Transverse colon (tissue), 4 donors: ENCODE results near the gene HSPBP1. TPM values are rescaled to one million over a fixed set of nuclear protein-coding genes. Genes with fewer than 3 reads are reported as not detected.

ENCODE experiments used
- DNase-seq: peaks from one replicate; pipeline ENCODE4 v3.0.0-alpha.2; 2019
- H3K27ac ChIP-seq, 4 donors: fragments of 200-600 bp; sonication (generic); 2 replicates each; pipeline ENCODE4 v1.5.1; 2016 to 2018; ENCODE audit warnings: inconsistent platforms in 4 of 4
- H3K27me3 ChIP-seq: fragments of 200-600 bp; sonication (generic); 2 replicates; pipeline ENCODE4 v1.5.1; 2017; ENCODE audit warnings: inconsistent platforms
- H3K36me3 ChIP-seq, 4 donors: fragments of 200-600 bp; sonication (generic); 2 replicates each; pipeline ENCODE4 v1.5.1; 2017 to 2019; ENCODE audit warnings: inconsistent platforms in 4 of 4
- H3K4me1 ChIP-seq, 4 donors: fragments of 200-600 bp; sonication (generic); 2 replicates each; pipeline ENCODE4 v1.5.1; 2017 to 2020; ENCODE audit warnings: inconsistent platforms in 4 of 4
- H3K4me3 ChIP-seq, 4 donors: fragments of 200-600 bp; sonication (generic); 1 replicate in 1 of 4; 2 replicates in 3 of 4; pipeline versions ENCODE4 v1.5.1 to v1.6.1; 2017 to 2019; ENCODE audit warnings: inconsistent platforms in 4 of 4
- H3K9me3 ChIP-seq, 2 donors: fragments of 200-600 bp; sonication (generic); 2 replicates each; pipeline ENCODE4 v1.5.1; 2017 to 2019; ENCODE audit warnings: inconsistent platforms in 2 of 2
- CTCF ChIP-seq, 5 experiments: fragments of 200-600 bp in 3 of 5; fragments of 450-650 bp in 2 of 5; sonication (generic) in 3 of 5; IDR thresholded peaks; 1 replicate in 2 of 5; 2 replicates in 3 of 5; pipeline ENCODE4 v1.5.1; 2016 to 2017; ENCODE audit warnings: antibody characterized with exemption in 5 of 5, inconsistent platforms in 3 of 5, mild to moderate bottlenecking in 2 of 5, moderate library complexity in 1 of 5
- EP300 ChIP-seq: sonication (generic); formaldehyde crosslinking; IDR thresholded peaks from one replicate; pipeline ENCODE4 v1.6.1; 2017; ENCODE audit warnings: antibody characterized with exemption, low read depth
- POLR2A ChIP-seq: fragments of 450-650 bp; IDR thresholded peaks from one replicate; pipeline ENCODE4 v1.6.1; 2016; ENCODE audit warnings: antibody characterized with exemption, mild to moderate bottlenecking, moderate library complexity
- POLR2AphosphoS5 ChIP-seq, 3 donors: sonication (generic); formaldehyde crosslinking; IDR thresholded peaks; one replicate each; pipeline ENCODE4 v1.6.1; 2016; ENCODE audit warnings: antibody characterized with exemption in 3 of 3
- WGBS, 2 donors: methylation state at CpG; one replicate each; pipeline ENCODE4 v1.1.5; 2018; ENCODE audit warnings: low coverage in 1 of 2; 5-methylcytosine and 5-hydroxymethylcytosine counted together
- in situ Hi-C, 4 donors: fragments of 200-750 bp; cut with MboI; loops; one replicate each; pipeline versions ENCODE4 v1.15.0 to v1.15.1; 2017; ENCODE audit warnings: low sequenced_read_pairs in 3 of 4, low pct_ligation_motif_present in 1 of 4, low pct_unique_long_range_greater_than_20kb in 1 of 4
- intact Hi-C: fragments of 100-400 bp; cut with DNase I; formaldehyde crosslinking; loops from one replicate; pipeline ENCODE4 v1.15.1; 2023; ENCODE audit warnings: low total_unique reads
- total RNA-seq, 4 donors: library from RNA; depleted of rRNA; stranded (reverse); fragments of >200 nt; gene quantifications; one replicate each; pipeline ENCODE4 v1.1.0, GENCODE V29; 2016

The HSPBP1 gene
- total RNA-seq, 4 donors from 2014 or later: 4.5 to 98.7 (median 27.0) TPM

- no peak for TF ChIP-seq POLR2A
- 84% methylated on average over 9 of the region's 10 CpGs; no CpG with 5 or more reads in 1 of the 2 donors for WGBS, 2 donors
- Histone ChIP-seq H3K27me3 (no peaks in the 10 kb centered on the region), H3K4me3 (no peak overlapping the region), H3K9me3 (no peaks in the 10 kb centered on the region), H3K36me3 (peaks cover 0 to 32% (median 14%) of the 10 kb centered on the region in 4 donors), H3K4me1 (peaks cover 13 to 62% (median 20%) of the 10 kb centered on the region in 4 donors), H3K27ac (peak overlapping the region; percentile 34 to 71 (median 58))
- in situ Hi-C loops: no loop called here
- no peak for DNase-seq
- intact Hi-C loops: no loop called here
Observed at GRCh38 chr19:55248166-55248675, 31.7 kb downstream of the HSPBP1 start.

GRCh38 chr19:55247621-55248099 is 32.2 kb downstream of the HSPBP1 start:
- Histone ChIP-seq H3K27me3 (no peaks in the 10 kb centered on the region), H3K9me3 (no peaks in the 10 kb centered on the region), H3K4me3 (no peak overlapping the region), H3K4me1 (peaks cover 9 to 56% (median 18%) of the 10 kb centered on the region in 4 donors), H3K27ac (peak overlapping the region; percentile 34 to 71 (median 64)), H3K36me3 (peaks cover 0 to 34% (median 14%) of the 10 kb centered on the region in 4 donors)
- intact Hi-C loops (no loop called here), in situ Hi-C loops (no loop called here)
- 16% methylated on average over 10 of the region's 10 CpGs; no CpG with 5 or more reads in 1 of the 2 donors for WGBS, 2 donors
- no peak for TF ChIP-seq POLR2AphosphoS5 (IDR thresholded peaks at IDR 0.05)
- TF ChIP-seq CTCF (IDR thresholded peaks at IDR 0.05): peak in 1 of 5 experiments; percentile 8
- peak; percentile 58 for DNase-seq

GRCh38 chr19:55246462-55247451 is 33.2 kb downstream of the HSPBP1 start:
- H3K4me1 ChIP-seq: peaks cover 9 to 47% (median 18%) of the 10 kb centered on the region in 4 donors
- intact Hi-C loops (no loop called here), in situ Hi-C loops (no loop called here)
- no peaks in the 10 kb centered on the region for H3K9me3 ChIP-seq
- no peak overlapping the region for H3K4me3 ChIP-seq
- H3K36me3 ChIP-seq: peaks cover 0 to 38% (median 19%) of the 10 kb centered on the region in 4 donors
- no peaks in the 10 kb centered on the region for H3K27me3 ChIP-seq
- H3K27ac ChIP-seq: peak overlapping the region in 3 of 4 donors; percentile 62 to 71 (median 65)
- TF ChIP-seq CTCF (IDR thresholded peaks at IDR 0.05): no peak
- TF ChIP-seq POLR2A: no peak
- TF ChIP-seq POLR2AphosphoS5 (IDR thresholded peaks at IDR 0.05): no peak
- no peak for TF ChIP-seq EP300
- DNase-seq: no peak
- 86 to 91% methylated on average over 8 to 27 of the region's 40 CpGs for WGBS, 2 donors

- Histone ChIP-seq H3K27ac (no peak overlapping the region), H3K4me3 (no peak overlapping the region), H3K36me3 (peaks cover 0 to 44% (median 24%) of the 10 kb centered on the region in 4 donors), H3K4me1 (peaks cover 9 to 35% (median 18%) of the 10 kb centered on the region in 4 donors), H3K27me3 (no peaks in the 10 kb centered on the region), H3K9me3 (no peaks in the 10 kb centered on the region)
- 92 to 100% methylated on average over 1 to 13 of the region's 23 CpGs for WGBS, 2 donors
- in situ Hi-C loops: no loop called here
- DNase-seq: no peak
- TF ChIP-seq EP300 (no peak), CTCF (IDR thresholded peaks at IDR 0.05) (no peak), POLR2A (no peak), POLR2AphosphoS5 (IDR thresholded peaks at IDR 0.05) (no peak)
- intact Hi-C loops: no loop called here
Observed at GRCh38 chr19:55245236-55245904, 34.5 kb downstream of the HSPBP1 start.
